Karpas-422 (cell line): ENCODE data around the gene MEG3. TPM values are rescaled to one million over a fixed set of nuclear protein-coding genes. Genes with fewer than 3 reads are reported as not detected.

Experiments used
- DNase-seq: peaks from one replicate; pipeline ENCODE4 v3.0.0-alpha.2; 2015
- H2AFZ ChIP-seq: fragments of 200-600 bp; sonication (generic); 2 replicates; pipeline ENCODE4 v1.6.1; 2014; ENCODE audit warnings: antibody characterized with exemption, low read length, mixed read lengths
- H3K27ac ChIP-seq: fragments of 200-600 bp; sonication (generic); 2 replicates; pipeline ENCODE4 v1.5.1; 2014; ENCODE audit warnings: mild to moderate bottlenecking, low read length, moderate library complexity
- H3K27me3 ChIP-seq: fragments of 200-600 bp; sonication (generic); 2 replicates; pipeline ENCODE4 v1.6.1; 2014; ENCODE audit warnings: low read length, mixed read lengths
- H3K36me3 ChIP-seq: fragments of 200-600 bp; sonication (generic); 2 replicates; pipeline ENCODE4 v1.6.1; 2014; ENCODE audit warnings: low read length, mixed read lengths; ENCODE audit not compliant: insufficient read depth
- H3K4me1 ChIP-seq: fragments of 200-600 bp; sonication (generic); 2 replicates; pipeline ENCODE4 v1.6.1; 2014; ENCODE audit warnings: mild to moderate bottlenecking, low read length, mixed read lengths
- H3K4me2 ChIP-seq: fragments of 200-600 bp; sonication (generic); 2 replicates; pipeline ENCODE4 v1.6.1; 2014; ENCODE audit warnings: low read length, low read depth, mild to moderate bottlenecking; ENCODE audit not compliant: poor library complexity, severe bottlenecking
- H3K4me3 ChIP-seq: fragments of 200-600 bp; sonication (generic); 2 replicates; pipeline ENCODE4 v1.5.1; 2014; ENCODE audit warnings: mild to moderate bottlenecking, antibody characterized with exemption, low read length, mixed read lengths
- H3K79me2 ChIP-seq: fragments of 200-600 bp; sonication (generic); 2 replicates; pipeline ENCODE4 v1.6.1; 2014; ENCODE audit warnings: mild to moderate bottlenecking, low read length, mixed read lengths
- H3K9ac ChIP-seq: fragments of 200-600 bp; sonication (generic); 2 replicates; pipeline ENCODE4 v1.6.0; 2014; ENCODE audit warnings: low read length
- H3K9me2 ChIP-seq: fragments of 200-600 bp; sonication (generic), shearing (Covaris generic); replicated peaks from 2 replicates; pipeline ENCODE4 v1.6.0; 2014; ENCODE audit warnings: mild to moderate bottlenecking, low read length, moderate library complexity; ENCODE audit not compliant: insufficient read depth
- H3K9me3 ChIP-seq: fragments of 300-700, 200-600 bp; sonication (generic); 2 replicates; pipeline ENCODE4 v1.6.1; 2014; ENCODE audit warnings: low read length, mixed read lengths
- H4K20me1 ChIP-seq: fragments of 200-600 bp; sonication (generic); 2 replicates; pipeline ENCODE4 v1.6.1; 2014; ENCODE audit warnings: mild to moderate bottlenecking, antibody characterized with exemption, low read length, low read depth; ENCODE audit not compliant: insufficient read depth
- total RNA-seq: library from RNA; depleted of rRNA; stranded (reverse); fragments of >200 nt; shearing (Covaris generic); gene quantifications from 2 replicates; pipeline ENCODE4 v1.2.3, GENCODE V29; 2014; ENCODE audit warnings: low replicate concordance

MEG3 gene
- total RNA-seq, 1 experiment from 2014 or later: not detected

DNA sequence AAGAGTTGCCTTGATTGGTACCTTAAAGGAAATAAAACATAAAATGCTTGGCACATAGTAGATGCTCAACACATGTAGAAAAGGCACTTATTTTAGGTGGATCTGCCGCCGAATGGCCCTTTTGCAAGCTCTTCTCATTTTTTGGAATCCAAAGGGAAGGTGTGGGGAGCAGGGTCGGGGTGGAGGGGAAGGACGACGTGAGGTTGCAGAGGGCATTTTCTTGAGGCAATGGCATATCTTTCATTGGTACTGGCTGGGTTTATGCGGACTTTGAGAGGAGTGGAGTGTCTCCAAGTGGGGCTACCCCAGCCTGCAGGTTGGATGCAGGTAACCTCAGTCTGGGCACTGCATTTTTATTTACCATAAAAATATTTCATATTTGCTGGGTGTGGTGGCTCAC lies 69.5 kb downstream of the MEG3 start:
- no peaks in the 10 kb centered on the region; the same call in 1 of the 2 replicates for H4K20me1 ChIP-seq
- no peaks in the 10 kb centered on the region for H3K9me2 ChIP-seq
- H3K4me3 ChIP-seq: no peak overlapping the region
- H3K4me2 ChIP-seq: no peak overlapping the region
- H3K9me3 ChIP-seq: no peaks in the 10 kb centered on the region
- H3K4me1 ChIP-seq: no peaks in the 10 kb centered on the region
- no peaks in the 10 kb centered on the region for H3K79me2 ChIP-seq
- H3K27ac ChIP-seq: no peak overlapping the region
- DNase-seq: no peak
- H3K36me3 ChIP-seq: no peaks in the 10 kb centered on the region
- H2AFZ ChIP-seq: no peak overlapping the region
- H3K27me3 ChIP-seq: no peaks in the 10 kb centered on the region
- no peak overlapping the region for H3K9ac ChIP-seq

DNA sequence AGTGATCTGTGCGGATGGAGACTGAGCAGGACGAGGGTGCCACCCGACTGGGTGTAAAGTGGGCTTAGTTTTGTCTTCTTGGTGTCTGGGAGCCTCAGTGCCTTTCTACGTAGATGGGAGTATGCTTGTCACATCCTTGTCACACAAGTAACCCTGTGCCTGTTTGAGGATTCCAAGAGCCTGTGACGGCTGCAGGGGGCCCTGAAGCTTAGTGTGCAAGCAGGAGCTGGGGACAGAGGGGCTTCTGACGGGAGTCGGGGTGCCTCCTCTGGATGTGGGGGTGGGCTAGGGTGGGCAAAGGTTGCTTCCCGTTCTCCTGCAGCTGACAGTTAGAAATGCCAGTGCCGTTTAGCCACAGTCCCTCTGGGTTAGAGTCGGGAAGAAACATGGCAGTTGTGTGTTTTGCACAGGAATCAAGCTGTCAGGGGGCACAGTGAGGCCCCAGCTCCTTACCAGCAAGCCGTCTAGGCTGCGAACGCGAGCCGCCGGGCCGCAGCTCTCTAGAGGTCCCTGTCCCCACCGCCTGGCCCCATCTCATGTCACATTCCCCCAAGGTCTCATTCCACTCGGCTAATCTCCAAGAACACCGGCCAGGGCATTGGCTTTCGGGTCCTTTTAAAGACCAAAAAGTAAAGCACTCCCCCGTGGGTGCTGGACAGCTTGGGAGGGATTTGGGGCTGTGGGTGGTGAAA lies 70.6 kb downstream of the MEG3 start:
- no peaks in the 10 kb centered on the region for H3K9me3 ChIP-seq
- no peaks in the 10 kb centered on the region for H3K27me3 ChIP-seq
- no peaks in the 10 kb centered on the region; the same call in 1 of the 2 replicates for H4K20me1 ChIP-seq
- no peaks in the 10 kb centered on the region for H3K4me1 ChIP-seq
- no peaks in the 10 kb centered on the region for H3K79me2 ChIP-seq
- H3K4me2 ChIP-seq: no peak overlapping the region
- no peaks in the 10 kb centered on the region for H3K9me2 ChIP-seq
- DNase-seq: no peak
- H3K36me3 ChIP-seq: no peaks in the 10 kb centered on the region
- H3K9ac ChIP-seq: no peak overlapping the region
- no peak overlapping the region for H2AFZ ChIP-seq
- H3K4me3 ChIP-seq: no peak overlapping the region
- H3K27ac ChIP-seq: no peak overlapping the region

DNA sequence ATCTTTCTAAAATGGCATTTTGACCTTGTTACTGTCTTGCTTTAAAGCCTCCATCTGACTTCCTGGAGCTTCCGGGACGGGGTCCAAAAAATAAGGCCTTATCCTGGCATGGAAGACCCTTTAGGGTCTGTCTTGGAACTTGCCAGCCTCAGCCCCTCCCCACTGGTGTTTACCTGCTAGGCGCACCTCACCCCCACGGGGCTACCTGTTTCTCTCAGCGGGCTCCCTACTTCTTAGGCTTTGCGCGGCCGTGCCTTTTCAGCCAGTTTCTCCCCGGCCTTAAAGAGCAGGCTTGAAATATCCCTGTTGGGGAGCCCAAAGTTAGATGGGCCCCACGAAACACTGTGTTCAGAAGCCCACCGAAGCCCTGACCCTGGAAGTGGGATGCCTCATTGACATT lies 72.5 kb downstream of the MEG3 start:
- Histone ChIP-seq H3K27me3 (no peaks in the 10 kb centered on the region), H2AFZ (no peak overlapping the region), H3K9me3 (no peaks in the 10 kb centered on the region), H3K27ac (no peak overlapping the region), H3K4me1 (no peaks in the 10 kb centered on the region), H3K79me2 (no peaks in the 10 kb centered on the region), H3K9me2 (no peaks in the 10 kb centered on the region), H3K36me3 (no peaks in the 10 kb centered on the region), H3K4me3 (no peak overlapping the region), H4K20me1 (0 out of 2 replicates have a peak, but pooled peaks cover 3% of the 10 kb centered on the region), H3K4me2 (no peak overlapping the region), H3K9ac (no peak overlapping the region)
- no peak for DNase-seq

DNA sequence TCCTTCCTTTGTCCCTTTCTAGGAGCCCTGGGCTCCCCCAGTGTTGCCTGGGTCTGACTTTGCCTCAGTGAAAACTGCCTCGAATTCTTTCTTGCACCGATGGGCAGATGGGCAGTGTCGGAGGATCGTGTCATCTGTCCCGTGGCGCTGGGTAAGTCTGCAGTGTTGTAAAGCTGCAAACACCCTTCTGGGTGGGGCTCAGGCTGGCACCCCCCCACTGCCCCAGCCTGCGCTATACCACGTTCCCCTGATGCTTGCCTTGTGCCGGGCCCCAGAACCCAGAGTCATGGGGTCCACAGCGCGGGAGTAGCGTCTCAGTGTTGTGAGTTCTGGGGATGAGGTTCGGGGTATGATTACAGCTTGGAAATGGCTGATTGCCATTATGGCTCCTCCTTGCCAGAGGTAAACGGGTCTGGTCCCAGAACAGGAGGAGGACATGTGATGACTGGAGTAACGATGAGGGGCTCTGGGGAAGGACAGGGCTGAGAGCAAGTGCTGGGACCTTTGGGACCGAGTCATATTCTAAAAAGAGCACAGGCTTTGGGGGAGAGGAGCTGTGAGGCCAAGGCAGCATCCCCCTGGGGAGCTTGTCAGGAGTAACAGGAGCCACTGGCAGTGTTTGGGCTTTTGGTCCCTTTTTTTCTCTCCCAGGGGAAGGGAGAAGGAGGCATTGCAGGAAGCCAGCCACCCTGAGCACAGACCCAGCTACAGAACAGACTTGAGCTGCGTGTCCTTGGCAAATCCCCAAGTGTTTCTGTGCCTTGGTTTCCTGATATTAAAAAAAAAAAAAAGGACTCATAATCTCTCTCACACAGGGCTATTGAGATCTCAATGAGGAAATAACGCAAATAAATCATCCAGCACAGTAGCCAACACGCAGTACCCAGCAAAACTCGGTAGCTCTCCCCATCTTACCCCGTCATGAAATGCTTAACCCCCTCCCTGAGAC lies 73.3 kb downstream of the MEG3 start:
- Histone ChIP-seq H3K9ac (no peak overlapping the region), H3K9me3 (no peaks in the 10 kb centered on the region), H3K4me2 (no peak overlapping the region), H3K79me2 (no peaks in the 10 kb centered on the region), H3K27me3 (no peaks in the 10 kb centered on the region), H3K4me3 (no peak overlapping the region), H3K27ac (no peak overlapping the region), H3K36me3 (no peaks in the 10 kb centered on the region), H3K9me2 (no peaks in the 10 kb centered on the region), H3K4me1 (no peaks in the 10 kb centered on the region), H2AFZ (no peak overlapping the region), H4K20me1 (0 out of 2 replicates have a peak, but pooled peaks cover 3% of the 10 kb centered on the region)
- DNase-seq: no peak

DNA sequence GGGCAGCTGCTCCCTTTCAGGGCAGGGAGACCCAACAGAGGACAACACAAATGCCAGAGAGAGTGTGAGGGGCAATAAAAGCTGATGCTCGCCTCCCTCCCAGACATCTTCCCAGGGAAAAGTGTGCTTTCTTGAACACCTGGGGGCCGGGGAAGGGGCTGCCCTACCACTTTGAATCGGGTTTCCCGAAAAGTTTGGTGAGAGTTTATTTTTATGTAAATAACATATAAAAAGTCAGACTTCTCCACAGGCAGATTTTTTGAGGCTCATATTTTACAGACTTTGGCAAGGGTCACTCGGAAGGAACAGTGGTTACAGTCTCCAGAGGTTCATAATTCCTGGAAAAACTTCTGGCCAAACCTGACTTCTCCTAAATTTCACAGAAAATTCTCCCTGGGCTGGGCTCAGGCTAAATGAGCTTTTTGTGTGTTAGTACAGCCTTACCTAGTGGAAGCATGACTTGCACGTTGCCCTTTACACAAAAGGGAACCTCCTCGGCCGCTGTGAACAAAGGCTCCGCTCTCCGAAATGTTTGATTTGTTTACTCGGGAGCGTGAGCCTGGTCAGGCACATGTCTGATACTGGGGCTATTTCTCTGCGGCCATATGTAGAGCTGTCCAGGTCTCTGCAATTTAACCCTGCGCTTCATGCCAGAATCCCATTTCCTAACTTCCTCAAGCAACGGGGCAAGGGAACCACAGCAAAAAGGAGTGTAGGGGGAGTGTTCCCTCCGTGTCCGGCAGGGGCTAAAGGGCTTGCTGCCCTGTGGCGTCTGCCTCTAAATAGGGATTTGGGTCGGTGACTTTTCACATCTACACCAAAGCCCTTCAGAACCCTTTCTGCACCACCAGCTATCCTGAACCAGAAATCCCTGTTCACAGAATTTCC lies 74.2 kb downstream of the MEG3 start:
- Histone ChIP-seq H3K4me2 (no peak overlapping the region), H3K27me3 (no peaks in the 10 kb centered on the region)
- no peak for DNase-seq

DNA sequence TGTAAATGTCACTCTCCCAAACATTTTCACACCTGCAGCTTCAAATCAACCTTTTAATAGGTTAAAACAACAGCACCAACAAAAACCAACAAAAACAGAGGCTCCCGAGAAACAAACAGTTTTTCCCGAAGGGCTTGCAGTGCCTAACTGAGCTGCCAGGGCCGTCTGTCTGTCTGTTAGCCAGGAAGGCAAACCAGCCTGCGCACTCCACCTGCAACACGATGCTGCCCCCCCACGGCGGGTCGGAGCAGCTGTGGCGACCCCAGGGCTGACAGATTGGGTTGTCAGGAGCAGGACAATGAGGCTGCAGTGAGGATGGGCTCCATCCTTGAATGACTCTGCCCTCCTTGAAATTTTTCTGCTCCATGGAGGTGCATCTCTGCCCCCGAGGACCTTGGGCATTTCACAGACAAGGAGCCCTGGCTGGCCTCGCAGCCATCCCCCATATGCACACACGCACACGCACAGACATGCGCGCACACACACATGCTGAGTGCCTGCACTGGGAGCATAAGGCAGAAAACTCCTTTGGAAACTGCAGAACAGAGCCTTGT lies 75.0 kb downstream of the MEG3 start:
- DNase-seq: peak; percentile 66
- Histone ChIP-seq H3K9me2 (no peaks in the 10 kb centered on the region), H3K27me3 (no peaks in the 10 kb centered on the region), H3K79me2 (no peaks in the 10 kb centered on the region), H3K4me2 (no peak overlapping the region), H3K9ac (no peak overlapping the region), H3K36me3 (no peaks in the 10 kb centered on the region), H3K9me3 (no peaks in the 10 kb centered on the region), H3K4me1 (no peaks in the 10 kb centered on the region), H4K20me1 (0 out of 2 replicates have a peak, but pooled peaks cover 3% of the 10 kb centered on the region), H3K27ac (no peak overlapping the region), H2AFZ (no peak overlapping the region), H3K4me3 (no peak overlapping the region)

More for the DNA sequence above, 74.2 kb downstream of the MEG3 start:
- Histone ChIP-seq H3K79me2 (no peaks in the 10 kb centered on the region), H4K20me1 (0 out of 2 replicates have a peak, but pooled peaks cover 3% of the 10 kb centered on the region), H2AFZ (no peak overlapping the region), H3K27ac (no peak overlapping the region), H3K9me2 (no peaks in the 10 kb centered on the region), H3K4me3 (no peak overlapping the region), H3K9ac (no peak overlapping the region), H3K9me3 (no peaks in the 10 kb centered on the region), H3K36me3 (no peaks in the 10 kb centered on the region), H3K4me1 (no peaks in the 10 kb centered on the region)

DNA sequence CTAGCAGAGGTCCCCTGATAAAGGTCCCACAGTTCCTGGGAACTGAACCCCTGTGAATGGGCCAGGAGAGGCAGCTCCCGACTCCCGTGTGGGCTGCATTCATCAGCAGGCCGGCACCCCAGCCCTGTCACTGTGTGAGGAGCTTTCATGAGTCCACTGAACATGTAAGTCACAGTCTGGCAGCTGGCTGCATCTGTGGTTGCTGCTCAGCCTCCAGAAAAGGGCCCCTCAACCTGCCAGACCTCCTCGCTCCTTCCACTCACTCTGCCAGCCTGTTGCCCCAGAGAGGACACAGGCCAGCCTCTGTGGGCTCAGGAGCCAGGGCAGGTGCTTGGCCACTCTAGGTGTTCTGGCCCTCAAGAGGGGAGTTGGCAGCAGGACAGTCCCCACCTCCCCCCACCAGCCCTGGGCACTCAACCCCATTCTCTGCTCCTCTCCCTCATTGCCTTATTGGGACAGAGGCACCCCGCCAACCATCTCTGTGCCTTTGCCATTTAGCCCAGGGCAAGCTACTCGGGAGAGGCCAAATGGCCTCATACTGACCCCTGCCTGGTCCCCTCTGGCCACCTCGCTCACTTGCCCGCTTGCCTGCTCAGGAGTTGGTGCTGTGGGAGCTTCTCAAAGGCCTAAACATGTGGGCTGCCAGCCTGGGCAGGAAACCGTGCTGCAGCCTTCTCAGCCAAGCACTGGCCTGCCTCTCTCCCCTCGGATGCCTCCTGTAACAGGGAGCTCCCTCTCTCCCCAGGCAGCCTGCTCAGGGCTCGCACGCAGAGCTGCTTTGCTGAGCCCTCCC lies 75.7 kb downstream of the MEG3 start:
- H4K20me1 ChIP-seq: 0 out of 2 replicates have a peak, but pooled peaks cover 3% of the 10 kb centered on the region
- no peak overlapping the region for H2AFZ ChIP-seq
- H3K27ac ChIP-seq: no peak overlapping the region
- H3K36me3 ChIP-seq: no peaks in the 10 kb centered on the region
- no peak overlapping the region for H3K4me2 ChIP-seq
- H3K4me3 ChIP-seq: no peak overlapping the region
- no peaks in the 10 kb centered on the region for H3K27me3 ChIP-seq
- H3K4me1 ChIP-seq: no peaks in the 10 kb centered on the region
- no peak for DNase-seq
- H3K9ac ChIP-seq: no peak overlapping the region
- H3K9me2 ChIP-seq: no peaks in the 10 kb centered on the region
- no peaks in the 10 kb centered on the region for H3K9me3 ChIP-seq
- H3K79me2 ChIP-seq: no peaks in the 10 kb centered on the region
